H1 (cell line): ENCODE measurements around the gene DTD1. TPM values are rescaled to one million over a fixed set of nuclear protein-coding genes. Genes with fewer than 3 reads are reported as not detected.

ENCODE experiments used
- CTCF ChIA-PET: fragments of 300-600 bp; sonication (Branson Sonifier 250); formaldehyde crosslinking; loops from one replicate; lab custom pipeline; 2021; ENCODE audit not compliant: partially characterized antibody; lab: Charles Lee
- POLR2A ChIA-PET: fragments of 300-600 bp; sonication (Branson Sonifier 250); formaldehyde crosslinking; loops from one replicate; lab custom pipeline; 2021; ENCODE audit warnings: inconsistent platforms; ENCODE audit not compliant: partially characterized antibody; lab: Charles Lee
- DNase-seq, 2 experiments: peaks; one replicate each; pipeline versions ENCODE4 v3.0.0 to v3.0.0-alpha.2; 2010 to 2022; ENCODE audit warnings: low spot score in 2 of 2, low read depth in 1 of 2, mixed read lengths in 1 of 2
- FAIRE-seq: peaks from 2 replicates; lab custom pipeline; 2011; peaks lifted over from hg19 to GRCh38; lab: Jason Lieb, UNC
- H2AFZ ChIP-seq: 2 replicates; pipeline ENCODE4 v1.8.1; 2012; ENCODE audit warnings: low read length, inconsistent platforms
- H2AK5ac ChIP-seq: 2 replicates; pipeline ENCODE4 v1.6.1; 2013; ENCODE audit warnings: low read depth, low read length
- H2BK120ac ChIP-seq: replicated peaks from 2 replicates; pipeline ENCODE3; 2013; ENCODE audit warnings: low read depth, low read length, inconsistent platforms
- H2BK12ac ChIP-seq: 2 replicates; pipeline ENCODE4 v1.6.1; 2013; ENCODE audit warnings: low read depth, low read length
- H2BK15ac ChIP-seq: 2 replicates; pipeline ENCODE4 v1.6.1; 2013; ENCODE audit warnings: low read length
- H2BK20ac ChIP-seq: 2 replicates; pipeline ENCODE4 v1.6.1; 2013; ENCODE audit warnings: low read length
- H2BK5ac ChIP-seq: 2 replicates; pipeline ENCODE4 v1.6.1; 2013; ENCODE audit warnings: low read depth, low read length
- H3K14ac ChIP-seq: 2 replicates; pipeline ENCODE4 v1.6.1; 2013; ENCODE audit warnings: inconsistent platforms; ENCODE audit not compliant: insufficient read length
- H3K18ac ChIP-seq: 2 replicates; pipeline ENCODE4 v1.6.1; 2013; ENCODE audit warnings: low read length; ENCODE audit errors: extremely low read depth
- H3K23ac ChIP-seq: 2 replicates; pipeline ENCODE4 v1.6.1; 2013; ENCODE audit warnings: inconsistent platforms; ENCODE audit not compliant: insufficient read length
- H3K23me2 ChIP-seq: 2 replicates; pipeline ENCODE4 v1.6.1; 2013; ENCODE audit warnings: low read depth, low read length
- H3K27ac ChIP-seq: 2 replicates; pipeline ENCODE4 v1.6.1; 2011; ENCODE audit warnings: low read depth, low read length, inconsistent platforms
- H3K27me3 ChIP-seq, 4 experiments: replicated peaks in 1 of 4; 1 replicate in 1 of 4; 2 replicates in 3 of 4; pipeline versions ENCODE4 v1.6.1 to v1.8.1; 2011 to 2013; ENCODE audit warnings: low read length in 3 of 4, mild to moderate bottlenecking in 3 of 4, inconsistent platforms in 2 of 4, mixed read lengths in 2 of 4, moderate library complexity in 1 of 4; ENCODE audit not compliant: control insufficient read depth in 3 of 4, insufficient read depth in 3 of 4; ENCODE audit errors: extremely low read depth in 1 of 4
- H3K36me3 ChIP-seq, 4 experiments: 2 replicates each; pipeline versions ENCODE4 v1.6.1 to v1.8.1; 2011 to 2013; ENCODE audit warnings: mild to moderate bottlenecking in 4 of 4, low read length in 3 of 4, moderate library complexity in 2 of 4, control low read depth in 1 of 4, inconsistent platforms in 1 of 4; ENCODE audit not compliant: insufficient read depth in 4 of 4, control insufficient read depth in 2 of 4
- H3K4ac ChIP-seq: replicated peaks from 2 replicates; pipeline ENCODE3; 2013; ENCODE audit warnings: low read length, low read depth, mixed read lengths, inconsistent platforms; ENCODE audit not compliant: insufficient read length
- H3K4me1 ChIP-seq, 4 experiments: replicated peaks in 1 of 4; 1 replicate in 1 of 4; 2 replicates in 3 of 4; pipeline versions ENCODE4 v1.6.1 to v1.8.1; 2011 to 2013; ENCODE audit warnings: low read length in 3 of 4, inconsistent platforms in 2 of 4, mixed read lengths in 1 of 4; ENCODE audit not compliant: insufficient read depth in 4 of 4, control insufficient read depth in 3 of 4
- H3K4me2 ChIP-seq, 2 experiments: 2 replicates each; pipeline versions ENCODE4 v1.6.1 to v1.8.1; 2011 to 2013; ENCODE audit warnings: low read depth in 2 of 2, low read length in 2 of 2, control low read depth in 1 of 2, inconsistent platforms in 1 of 2, mild to moderate bottlenecking in 1 of 2; ENCODE audit not compliant: insufficient read depth in 1 of 2
- H3K4me3 ChIP-seq, 4 experiments: fragments of 200-600, 300-600 bp in 1 of 4; sonication (generic), shearing (Covaris generic), sonication (Bioruptor Twin) in 1 of 4; 2 replicates each; pipeline versions ENCODE4 v1.5.1 to v1.8.1; 2011 to 2016; ENCODE audit warnings: low read length in 4 of 4, low read depth in 3 of 4, control low read depth in 2 of 4, inconsistent platforms in 2 of 4, mild to moderate bottlenecking in 2 of 4, mixed read lengths in 1 of 4, moderate library complexity in 1 of 4; ENCODE audit not compliant: insufficient read depth in 2 of 4; ENCODE audit errors: extremely low read depth in 1 of 4
- H3K56ac ChIP-seq: replicated peaks from 2 replicates; pipeline ENCODE3; 2013; ENCODE audit warnings: low read depth, mild to moderate bottlenecking, mixed read lengths, low read length, inconsistent platforms; ENCODE audit not compliant: insufficient read length
- H3K79me1 ChIP-seq: 2 replicates; pipeline ENCODE4 v1.6.1; 2013; ENCODE audit warnings: low read depth, low read length, control low read depth
- H3K79me2 ChIP-seq, 2 experiments: 2 replicates each; pipeline versions ENCODE4 v1.6.1 to v1.8.1; 2012 to 2013; ENCODE audit warnings: low read length in 2 of 2, mild to moderate bottlenecking in 2 of 2, inconsistent platforms in 1 of 2; ENCODE audit not compliant: insufficient read depth in 2 of 2, control insufficient read depth in 1 of 2
- H3K9ac ChIP-seq, 4 experiments: replicated peaks in 1 of 4; 1 replicate in 1 of 4; 2 replicates in 3 of 4; pipeline versions ENCODE4 v1.6.1 to v1.8.1; 2011 to 2013; ENCODE audit warnings: low read depth in 3 of 4, low read length in 3 of 4, control low read depth in 2 of 4, mild to moderate bottlenecking in 2 of 4, moderate library complexity in 2 of 4, inconsistent platforms in 1 of 4; ENCODE audit errors: extremely low read depth in 1 of 4
- H3K9me3 ChIP-seq, 2 experiments: 2 replicates each; pipeline versions ENCODE4 v1.6.1 to v1.8.1; 2012 to 2013; ENCODE audit warnings: mild to moderate bottlenecking in 2 of 2, moderate library complexity in 2 of 2, control low read depth in 1 of 2, inconsistent platforms in 1 of 2, low read depth in 1 of 2, low read length in 1 of 2, mixed read lengths in 1 of 2; ENCODE audit not compliant: insufficient read depth in 2 of 2
- H4K20me1 ChIP-seq, 2 experiments: replicated peaks in 1 of 2; 2 replicates each; pipeline versions ENCODE3 to v1.8.1; 2011 to 2013; ENCODE audit warnings: inconsistent platforms in 2 of 2, low read length in 2 of 2, mild to moderate bottlenecking in 1 of 2; ENCODE audit not compliant: insufficient read depth in 2 of 2, control insufficient read depth in 1 of 2
- H4K5ac ChIP-seq: 2 replicates; pipeline ENCODE4 v1.6.1; 2013; ENCODE audit warnings: low read length, low read depth, mixed read lengths, inconsistent platforms; ENCODE audit not compliant: insufficient read length
- H4K8ac ChIP-seq: 2 replicates; pipeline ENCODE4 v1.8.0; 2013; ENCODE audit warnings: mild to moderate bottlenecking, moderate library complexity, low read length, inconsistent platforms; ENCODE audit not compliant: insufficient read depth; ENCODE audit errors: extremely low read depth
- H4K91ac ChIP-seq: replicated peaks from 2 replicates; pipeline ENCODE3; 2013; ENCODE audit warnings: low read length, mixed read lengths, inconsistent platforms; ENCODE audit not compliant: insufficient read length
- CREB1 ChIP-seq: IDR thresholded peaks from 2 replicates; pipeline ENCODE4 v1.6.1; 2012; ENCODE audit warnings: inconsistent platforms
- POLR2AphosphoS5 ChIP-seq: IDR thresholded peaks from 2 replicates; pipeline ENCODE4 v1.6.1; 2011; ENCODE audit warnings: low read depth, low read length
- RAD21 ChIP-seq, 2 experiments: IDR thresholded peaks in 1 of 2; conservative IDR thresholded peaks in 1 of 2; 2 replicates each; pipeline ENCODE4 v1.6.1; 2011; ENCODE audit warnings: low read depth in 2 of 2, low read length in 2 of 2, improper control_type of control experiment in 1 of 2, inconsistent platforms in 1 of 2, mild to moderate bottlenecking in 1 of 2, moderate library complexity in 1 of 2
- WGBS, 2 experiments: shearing (Covaris generic) in 1 of 2; methylation state at CpG; one replicate each; pipeline versions ENCODE4 v1.1.6 to v1.1.7; 2013 to 2015; ENCODE audit warnings: low lambda C conversion rate in 2 of 2, mixed read lengths in 2 of 2, inconsistent platforms in 1 of 2, low coverage in 1 of 2, missing lambda C conversion rate in 1 of 2; ENCODE audit not compliant: insufficient replicate concordance in 2 of 2, insufficient coverage in 1 of 2, insufficient read length in 1 of 2; ENCODE audit errors: extremely low coverage in 1 of 2, missing lambda C conversion rate in 1 of 2; 5-methylcytosine and 5-hydroxymethylcytosine counted together
- polyA plus RNA-seq, 7 experiments: library from polyadenylated mRNA; depleted of rRNA in 3 of 7; stranded (reverse) in 5 of 7; unstranded in 2 of 7; fragments of >200 nt in 5 of 7; fragments of 200-250 nt in 2 of 7; gene quantifications; 1 replicate in 5 of 7; 2 replicates in 1 of 7; 4 replicates in 1 of 7; pipeline versions ENCODE4 v1.2.1 to v1.2.3, GENCODE V29; 2011 to 2013; ENCODE audit warnings: missing spikeins in 2 of 7, mixed read lengths in 2 of 7
- total RNA-seq: library from RNA; stranded (reverse); fragmentation: NEBNext Ultra II Directional; extraction: Animal tissue kit (Norgen Biotek cat#: 25700); gene quantifications from 2 replicates; pipeline ENCODE4 v1.2.1, GENCODE V29; 2021
- TF ChIP-seq, protein P1 (sequence below), 3 experiments: IDR thresholded peaks; 1 replicate in 2 of 3; 2 replicates in 1 of 3; pipeline versions ENCODE4 v1.5.1 to v1.6.1; 2011; ENCODE audit warnings: low read length in 3 of 3, mild to moderate bottlenecking in 3 of 3, inconsistent platforms in 2 of 3, low read depth in 1 of 3, moderate library complexity in 1 of 3; ENCODE audit not compliant: insufficient read depth in 1 of 3; ENCODE audit errors: control extremely low read depth in 1 of 3

The DTD1 gene
- total and polyA plus RNA-seq, 2 of the 8 experiments (the other 6 are each of a cell fraction or from before 2014, with no cell fraction given), result 49.7 to 66.6 TPM

DNA sequence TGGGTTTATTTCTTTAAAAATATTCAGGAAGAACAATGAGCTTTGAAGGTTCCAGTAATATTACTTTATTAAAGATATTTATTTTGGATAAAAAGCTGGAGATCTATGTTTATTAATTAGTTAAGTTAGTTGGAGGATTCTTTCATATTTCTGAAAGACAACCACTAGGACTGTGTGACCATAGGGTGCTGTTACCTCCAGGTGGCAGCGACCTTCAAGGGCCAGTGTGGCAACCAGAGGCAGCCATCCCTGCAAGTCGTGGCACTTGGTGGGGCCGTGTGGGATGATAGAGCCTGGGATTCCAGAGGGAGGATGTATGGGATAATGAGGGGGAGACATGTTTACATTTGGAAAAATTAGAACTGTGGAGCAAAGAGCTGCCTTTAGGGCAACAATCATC is 130.3 kb downstream of the DTD1 start:
- WGBS, 2 experiments, result 95% methylated on average over 3 of the region's 3 CpGs; no CpG with 5 or more reads in 1 of the 2 experiments
- H3K4ac ChIP-seq, result no peak overlapping the region
- H3K36me3 ChIP-seq, result peaks cover 0 to 3% (median 0%) of the 10 kb centered on the region in 4 experiments; a peak in 1 of 8 replicates
- no peaks in the 10 kb centered on the region for H3K79me2 ChIP-seq
- no peak overlapping the region for H2BK20ac ChIP-seq
- no peak overlapping the region for H2BK12ac ChIP-seq
- no peak overlapping the region for H4K8ac ChIP-seq
- H4K91ac ChIP-seq, result no peak overlapping the region
- H2BK120ac ChIP-seq, result no peak overlapping the region
- no peak overlapping the region for H3K4me3 ChIP-seq
- CTCF ChIA-PET, result interaction anchor here (0.7 to 1.4 kb wide), 7 partner anchors 11 to 944 kb away, joined by 3 to 5 read pairs (median 3); no protein-coding TSS in a partner anchor
- DNase-seq (no peak), FAIRE-seq (no peak)
- H3K56ac ChIP-seq, result no peak overlapping the region
- TF ChIP-seq CREB1 (no peak), RAD21 (IDR thresholded peaks at IDR 0.05 in 1 of 2, conservative IDR thresholded peaks at IDR 0.05 in 1 of 2; ENCODE audit: low read depth in 2 of 2, low read length in 2 of 2) (peak; percentile 38 to 54), POLR2AphosphoS5 (no peak)
- TF ChIP-seq, protein P1, sequence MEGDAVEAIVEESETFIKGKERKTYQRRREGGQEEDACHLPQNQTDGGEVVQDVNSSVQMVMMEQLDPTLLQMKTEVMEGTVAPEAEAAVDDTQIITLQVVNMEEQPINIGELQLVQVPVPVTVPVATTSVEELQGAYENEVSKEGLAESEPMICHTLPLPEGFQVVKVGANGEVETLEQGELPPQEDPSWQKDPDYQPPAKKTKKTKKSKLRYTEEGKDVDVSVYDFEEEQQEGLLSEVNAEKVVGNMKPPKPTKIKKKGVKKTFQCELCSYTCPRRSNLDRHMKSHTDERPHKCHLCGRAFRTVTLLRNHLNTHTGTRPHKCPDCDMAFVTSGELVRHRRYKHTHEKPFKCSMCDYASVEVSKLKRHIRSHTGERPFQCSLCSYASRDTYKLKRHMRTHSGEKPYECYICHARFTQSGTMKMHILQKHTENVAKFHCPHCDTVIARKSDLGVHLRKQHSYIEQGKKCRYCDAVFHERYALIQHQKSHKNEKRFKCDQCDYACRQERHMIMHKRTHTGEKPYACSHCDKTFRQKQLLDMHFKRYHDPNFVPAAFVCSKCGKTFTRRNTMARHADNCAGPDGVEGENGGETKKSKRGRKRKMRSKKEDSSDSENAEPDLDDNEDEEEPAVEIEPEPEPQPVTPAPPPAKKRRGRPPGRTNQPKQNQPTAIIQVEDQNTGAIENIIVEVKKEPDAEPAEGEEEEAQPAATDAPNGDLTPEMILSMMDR (IDR thresholded peaks at IDR 0.05; ENCODE audit: control extremely low read depth in 1 of 3, insufficient read depth in 1 of 3, low read depth in 1 of 3, low read length in 3 of 3), result peak in 2 of 3 experiments; percentile 38 to 39; a peak in 3 of 4 replicates
- TF ChIP-seq, all 59 proteins: peak for 2
- Histone ChIP-seq H3K14ac (no peak overlapping the region), H2BK5ac (no peak overlapping the region), H3K27me3 (no peaks in the 10 kb centered on the region; a peak in 1 of 7 replicates), H3K4me1 (no peaks in the 10 kb centered on the region), H2BK15ac (no peak overlapping the region), H3K4me2 (no peak overlapping the region), H2AFZ (no peak overlapping the region), H3K9ac (no peak overlapping the region), H3K18ac (no peak overlapping the region), H3K23me2 (no peaks in the 10 kb centered on the region), H3K9me3 (no peaks in the 10 kb centered on the region), H2AK5ac (no peak overlapping the region), H4K20me1 (no peaks in the 10 kb centered on the region), H3K23ac (no peak overlapping the region), H4K5ac (no peak overlapping the region), H3K27ac (no peak overlapping the region), H3K79me1 (no peaks in the 10 kb centered on the region)
- POLR2A ChIA-PET, result no interaction called here
